Type B pancreatic cell (in vitro differentiated cells): ENCODE results near the gene CDH5. TPM values are rescaled to one million over a fixed set of nuclear protein-coding genes. Genes with fewer than 3 reads are reported as not detected.

Experiments used
- DNase-seq: peaks from one replicate; pipeline ENCODE4 v3.0.0; 2021; ENCODE audit warnings: mixed read lengths; ENCODE audit not compliant: unreplicated experiment; ENCODE audit errors: extremely low spot score
- H3K27ac Mint-ChIP-seq: 2 replicates; pipeline ENCODE4 v1.8.0; 2021; ENCODE audit warnings: mild to moderate bottlenecking, mixed read lengths
- H3K27me3 Mint-ChIP-seq: 2 replicates; pipeline ENCODE4 v1.8.0; 2021; ENCODE audit warnings: mixed read lengths
- H3K36me3 Mint-ChIP-seq: 2 replicates; pipeline ENCODE4 v1.8.0; 2021; ENCODE audit warnings: mixed read lengths
- H3K4me1 Mint-ChIP-seq: one replicate; pipeline ENCODE4 v1.8.0; 2021; ENCODE audit warnings: mixed read lengths; ENCODE audit not compliant: unreplicated experiment
- H3K4me3 Mint-ChIP-seq: 2 replicates; pipeline ENCODE4 v1.8.0; 2021; ENCODE audit warnings: mild to moderate bottlenecking, mixed read lengths
- H3K9me3 Mint-ChIP-seq: 2 replicates; pipeline ENCODE4 v1.8.0; 2021; ENCODE audit warnings: mixed read lengths
- CTCF ChIP-seq: fragments of 200-600 bp; sonication (generic); conservative IDR thresholded peaks from 2 replicates; pipeline ENCODE4 v1.5.0; 2021; ENCODE audit warnings: antibody characterized with exemption, mild to moderate bottlenecking
- total RNA-seq: library from RNA; stranded (reverse); gene quantifications from 2 replicates; pipeline ENCODE4 v1.2.1, GENCODE V29; 2021; ENCODE audit warnings: low replicate concordance

The CDH5 gene
- total RNA-seq, 1 donor from 2014 or later: 0.46 TPM

- Mint-ChIP-seq H3K4me1 (peaks cover 24% of the 10 kb centered on the region), H3K9me3 (no peaks in the 10 kb centered on the region), H3K27ac (no peak overlapping the region), H3K4me3 (no peak overlapping the region), H3K36me3 (no peaks in the 10 kb centered on the region), H3K27me3 (peaks cover 15% of the 10 kb centered on the region)
- no peak for DNase-seq
- TF ChIP-seq CTCF: no peak
Observed at GRCh38 chr16:66367968-66368891, 1.7 kb downstream of the CDH5 start.

GRCh38 chr16:66369055-66369592 is 2.6 kb downstream of the CDH5 start:
- no peak overlapping the region for H3K27ac Mint-ChIP-seq
- no peak for TF ChIP-seq CTCF
- no peak for DNase-seq
- H3K9me3 Mint-ChIP-seq: no peaks in the 10 kb centered on the region
- no peaks in the 10 kb centered on the region for H3K36me3 Mint-ChIP-seq
- H3K4me1 Mint-ChIP-seq: peaks cover 22% of the 10 kb centered on the region
- H3K4me3 Mint-ChIP-seq: no peak overlapping the region
- H3K27me3 Mint-ChIP-seq: peaks cover 11% of the 10 kb centered on the region

GRCh38 chr16:66370786-66371684 is 4.5 kb downstream of the CDH5 start:
- TF ChIP-seq CTCF: no peak
- H3K4me1 Mint-ChIP-seq: peaks cover 5% of the 10 kb centered on the region
- H3K27ac Mint-ChIP-seq: peak overlapping the region; percentile 39
- H3K9me3 Mint-ChIP-seq: no peaks in the 10 kb centered on the region
- H3K27me3 Mint-ChIP-seq: peaks cover 3% of the 10 kb centered on the region
- H3K4me3 Mint-ChIP-seq: no peak overlapping the region
- DNase-seq: no peak
- H3K36me3 Mint-ChIP-seq: no peaks in the 10 kb centered on the region

- TF ChIP-seq CTCF: no peak
- H3K4me3 Mint-ChIP-seq: no peak overlapping the region
- H3K36me3 Mint-ChIP-seq: no peaks in the 10 kb centered on the region
- peaks cover 13% of the 10 kb centered on the region for H3K4me1 Mint-ChIP-seq
- peaks cover 3% of the 10 kb centered on the region for H3K27me3 Mint-ChIP-seq
- no peak for DNase-seq
- H3K27ac Mint-ChIP-seq: no peak overlapping the region
- H3K9me3 Mint-ChIP-seq: no peaks in the 10 kb centered on the region
Observed at GRCh38 chr16:66372078-66372897, 5.8 kb downstream of the CDH5 start.

- Mint-ChIP-seq H3K4me3 (no peak overlapping the region), H3K9me3 (no peaks in the 10 kb centered on the region), H3K27ac (no peak overlapping the region), H3K36me3 (no peaks in the 10 kb centered on the region), H3K4me1 (peaks cover 13% of the 10 kb centered on the region), H3K27me3 (peaks cover 1% of the 10 kb centered on the region)
- no peak for TF ChIP-seq CTCF
- no peak for DNase-seq
Observed at GRCh38 chr16:66372898-66373155, 6.3 kb downstream of the CDH5 start.
